GM23338 (cell line): ENCODE results near the gene DTD2. TPM values are rescaled to one million over a fixed set of nuclear protein-coding genes. Genes with fewer than 3 reads are reported as not detected.

Experiments used
- ATAC-seq: fragments of 200-7000 bp; cut with Tn5 transposase; 3 replicates; pipeline ENCODE4 v1.9.1; 2020
- DNase-seq: peaks from one replicate; pipeline ENCODE4 v3.0.0-alpha.2; 2015; ENCODE audit warnings: low spot score
- H2AFZ ChIP-seq: fragments of 200-600 bp; sonication (generic); 2 replicates; pipeline ENCODE4 v1.8.0; 2016; ENCODE audit warnings: antibody characterized with exemption, mild to moderate bottlenecking, moderate library complexity
- H3F3A ChIP-seq: fragments of 200-600 bp; sonication (generic); replicated peaks from 2 replicates; pipeline ENCODE4 v1.8.0; 2017; ENCODE audit warnings: antibody characterized with exemption, mixed run types, low read depth
- H3K27ac ChIP-seq: fragments of 200-600 bp; sonication (generic); 2 replicates; pipeline ENCODE4 v1.6.1; 2016; ENCODE audit warnings: low read depth
- H3K27me3 ChIP-seq: fragments of 200-600 bp; sonication (generic); 2 replicates; pipeline ENCODE4 v1.8.0; 2016; ENCODE audit warnings: mild to moderate bottlenecking, mixed run types, moderate library complexity; ENCODE audit not compliant: insufficient read depth
- H3K36me3 ChIP-seq: fragments of 200-600 bp; sonication (generic); 2 replicates; pipeline ENCODE4 v1.8.0; 2016; ENCODE audit warnings: mild to moderate bottlenecking; ENCODE audit not compliant: insufficient read depth
- H3K4me1 ChIP-seq: fragments of 200-600 bp; sonication (generic); 2 replicates; pipeline ENCODE4 v1.8.0; 2016; ENCODE audit warnings: mild to moderate bottlenecking, moderate library complexity; ENCODE audit not compliant: insufficient read depth
- H3K4me2 ChIP-seq: fragments of 200-600 bp; sonication (generic); 2 replicates; pipeline ENCODE4 v1.7.1; 2017; ENCODE audit warnings: mixed run types
- H3K4me3 ChIP-seq: fragments of 200-600 bp; sonication (generic); 2 replicates; pipeline ENCODE4 v1.6.1; 2016; ENCODE audit warnings: mixed run types
- H3K79me2 ChIP-seq: fragments of 200-600 bp; sonication (generic); replicated peaks from 2 replicates; pipeline ENCODE4 v1.8.0; 2017; ENCODE audit warnings: mild to moderate bottlenecking; ENCODE audit not compliant: insufficient read depth
- H3K9me2 ChIP-seq: fragments of 200-600 bp; sonication (generic); 2 replicates; pipeline ENCODE4 v1.8.0; 2017; ENCODE audit not compliant: insufficient read depth
- H4K20me1 ChIP-seq: fragments of 200-600 bp; sonication (generic); replicated peaks from 2 replicates; pipeline ENCODE4 v1.8.0; 2017; ENCODE audit warnings: mild to moderate bottlenecking; ENCODE audit not compliant: insufficient read depth
- H3K27ac Mint-ChIP-seq: 2 replicates; pipeline ENCODE4 v1.8.0; 2020; ENCODE audit warnings: inconsistent platforms, mild to moderate bottlenecking, moderate library complexity, mixed read lengths
- H3K27me3 Mint-ChIP-seq: 3 replicates; pipeline ENCODE4 v1.8.0; 2022; ENCODE audit warnings: low read depth, mild to moderate bottlenecking, moderate library complexity, mixed read lengths, inconsistent platforms; ENCODE audit not compliant: insufficient read depth, poor library complexity
- H3K36me3 Mint-ChIP-seq: 3 replicates; pipeline ENCODE4 v1.8.0; 2021; ENCODE audit warnings: low read depth, mild to moderate bottlenecking, inconsistent platforms, moderate library complexity, mixed read lengths
- H3K4me1 Mint-ChIP-seq: 3 replicates; pipeline ENCODE4 v1.8.0; 2020; ENCODE audit warnings: mild to moderate bottlenecking, inconsistent platforms, mixed read lengths
- H3K4me3 Mint-ChIP-seq: 3 replicates; pipeline ENCODE4 v1.8.0; 2021; ENCODE audit warnings: moderate library complexity, mild to moderate bottlenecking, inconsistent platforms, mixed read lengths
- H3K9me3 Mint-ChIP-seq: 3 replicates; pipeline ENCODE4 v1.8.0; 2020; ENCODE audit warnings: moderate library complexity, mild to moderate bottlenecking, inconsistent platforms, mixed read lengths
- CREB1 ChIP-seq: fragments of 250-450 bp; sonication (Bioruptor Pico); IDR thresholded peaks from 2 replicates; pipeline ENCODE4 v1.5.0; 2020; ENCODE audit warnings: low read depth, mild to moderate bottlenecking, moderate library complexity
- ETS1 ChIP-seq: IDR thresholded peaks from 2 replicates; pipeline ENCODE4 v1.6.1; 2016; ENCODE audit warnings: antibody characterized with exemption
- EZH2phosphoT487 ChIP-seq: fragments of 200-600 bp; sonication (generic); IDR thresholded peaks from one replicate; pipeline ENCODE4 v1.8.1; 2018; ENCODE audit warnings: antibody characterized with exemption; ENCODE audit not compliant: unreplicated experiment
- POLR2AphosphoS5 ChIP-seq: IDR thresholded peaks from 2 replicates; pipeline ENCODE4 v1.6.1; 2016; ENCODE audit warnings: antibody characterized with exemption, low read depth
- REST ChIP-seq: IDR thresholded peaks from one replicate; pipeline ENCODE4 v1.6.1; 2018; ENCODE audit warnings: antibody characterized with exemption; ENCODE audit not compliant: unreplicated experiment
- STAT1 ChIP-seq: IDR thresholded peaks from one replicate; pipeline ENCODE4 v1.6.1; 2016; ENCODE audit warnings: antibody characterized with exemption; ENCODE audit not compliant: unreplicated experiment
- ZNF462 ChIP-seq: fragments of 250-450 bp; sonication (Bioruptor Pico); IDR thresholded peaks from 2 replicates; pipeline ENCODE4 v1.5.0; 2020; ENCODE audit warnings: mild to moderate bottlenecking, moderate library complexity
- polyA plus RNA-seq: library from polyadenylated mRNA; unstranded; fragments of >200 nt; fragmentation: Nextera tagmentation; extraction: Ambion mirVana; gene quantifications from 2 replicates; pipeline ENCODE4 v1.2.1, GENCODE V29; 2016
- total RNA-seq: library from RNA; depleted of rRNA; stranded (reverse); fragments of >200 nt; shearing (Covaris generic); gene quantifications from 2 replicates; pipeline ENCODE4 v1.2.3, GENCODE V29; 2014

DTD2 gene
- total and polyA plus RNA-seq, 2 experiments from 2014 or later, result 6.3 to 37.5 TPM

DNA sequence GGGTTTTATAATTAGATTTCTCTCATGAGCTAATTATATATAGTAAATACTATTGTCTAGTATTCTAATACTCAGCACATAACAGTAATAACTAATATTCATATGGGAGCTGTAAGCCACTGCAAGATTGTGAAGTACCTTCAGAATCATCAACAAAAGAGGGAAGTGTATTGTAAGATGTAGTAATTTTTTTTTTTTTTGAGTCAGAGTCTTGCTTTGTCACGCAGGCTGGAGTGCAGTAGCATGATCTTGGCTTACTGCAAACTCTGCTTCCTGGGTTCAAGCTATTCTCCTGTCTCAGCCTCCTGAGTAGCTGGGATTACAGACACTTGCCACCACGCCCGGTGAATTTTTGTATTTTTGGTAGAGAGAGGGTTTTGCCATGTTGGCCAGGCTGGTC is 27.4 kb upstream of the DTD2 start (continued):
- no peak for TF ChIP-seq ZNF462 (CRISPR knock-in tag)
- no peak for TF ChIP-seq ETS1

DNA sequence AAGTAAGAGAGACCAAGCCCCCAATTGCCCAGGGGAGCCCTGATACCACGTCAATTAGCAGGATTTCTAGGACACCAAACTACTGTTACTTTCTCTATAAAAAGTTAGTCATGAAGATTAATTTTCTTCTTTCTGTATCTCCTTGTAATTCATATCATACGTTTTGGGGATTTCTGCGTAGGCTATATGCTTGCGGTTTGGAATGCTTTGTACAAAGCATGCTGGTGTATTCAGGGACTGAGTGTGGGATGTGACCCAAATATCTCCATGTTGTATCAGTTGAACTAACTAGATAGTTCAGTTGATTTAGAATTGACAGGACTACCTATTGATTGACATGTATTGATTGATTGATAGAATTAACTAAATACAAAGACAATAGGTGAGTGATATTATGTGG is 22.9 kb upstream of the DTD2 start:
- H3K9me2 ChIP-seq, result no peaks in the 10 kb centered on the region
- H3K27ac ChIP-seq, result no peak overlapping the region
- no peaks in the 10 kb centered on the region for H3K4me1 ChIP-seq
- H4K20me1 ChIP-seq, result no peaks in the 10 kb centered on the region
- TF ChIP-seq POLR2AphosphoS5, result no peak
- no peak for TF ChIP-seq EZH2phosphoT487
- TF ChIP-seq STAT1, result no peak
- TF ChIP-seq CREB1 (CRISPR knock-in tag), result no peak
- TF ChIP-seq ETS1, result no peak
- no peak for TF ChIP-seq REST
- H3K9me3 Mint-ChIP-seq, result no peaks in the 10 kb centered on the region
- H3K4me3 ChIP-seq, result no peak overlapping the region
- H2AFZ ChIP-seq, result no peak overlapping the region
- no peak overlapping the region for H3K27ac Mint-ChIP-seq
- no peaks in the 10 kb centered on the region for H3K79me2 ChIP-seq
- DNase-seq (no peak), ATAC-seq (no peak)
- no peaks in the 10 kb centered on the region for H3K36me3 Mint-ChIP-seq
- no peak overlapping the region for H3K4me3 Mint-ChIP-seq
- no peaks in the 10 kb centered on the region for H3K36me3 ChIP-seq
- H3K4me2 ChIP-seq, result no peak overlapping the region
- H3K27me3 ChIP-seq, result no peaks in the 10 kb centered on the region
- H3K4me1 Mint-ChIP-seq, result no peaks in the 10 kb centered on the region
- H3K27me3 Mint-ChIP-seq, result no peaks in the 10 kb centered on the region
- no peaks in the 10 kb centered on the region for H3F3A ChIP-seq
